C4-2B (cell line): ENCODE data around the gene PDGFRA.

Experiments used
- H3K27ac ChIP-seq: fragments of 450-650 bp; 2 replicates; pipeline ENCODE4 v1.5.1; 2017
- CTCF ChIP-seq: fragments of 450-650 bp; conservative IDR thresholded peaks from 2 replicates; pipeline ENCODE4 v1.5.1; 2017; ENCODE audit warnings: mild to moderate bottlenecking
- ZFX ChIP-seq: fragments of 450-650 bp; IDR thresholded peaks from 2 replicates; pipeline ENCODE4 v1.6.1; 2017

Gene PDGFRA

DNA sequence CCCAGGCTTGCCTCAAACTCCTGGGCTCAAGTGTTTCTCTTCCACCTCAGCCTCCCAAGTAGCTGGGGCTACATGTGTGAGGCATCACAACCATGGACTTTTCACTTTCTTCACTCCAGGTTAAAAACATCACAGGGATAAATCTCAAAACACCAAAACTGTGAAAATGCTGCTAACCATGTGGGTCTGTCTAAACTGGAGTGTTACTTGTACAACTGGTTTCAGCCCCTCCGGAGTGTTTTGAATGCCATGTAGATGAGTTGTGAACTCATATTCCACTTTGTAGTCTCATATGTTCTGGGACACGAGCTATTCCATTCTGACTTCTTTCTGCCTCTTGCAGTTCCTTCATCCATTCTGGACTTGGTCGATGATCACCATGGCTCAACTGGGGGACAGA is 43.0 kb downstream of the PDGFRA start:
- no peak for TF ChIP-seq CTCF
- TF ChIP-seq ZFX, result no peak
- H3K27ac ChIP-seq, result no peak overlapping the region

GRCh38 chr4:54274264-54274663 is 45.2 kb downstream of the PDGFRA start:
- H3K27ac ChIP-seq, result no peak overlapping the region
- TF ChIP-seq ZFX (no peak), CTCF (no peak)

DNA sequence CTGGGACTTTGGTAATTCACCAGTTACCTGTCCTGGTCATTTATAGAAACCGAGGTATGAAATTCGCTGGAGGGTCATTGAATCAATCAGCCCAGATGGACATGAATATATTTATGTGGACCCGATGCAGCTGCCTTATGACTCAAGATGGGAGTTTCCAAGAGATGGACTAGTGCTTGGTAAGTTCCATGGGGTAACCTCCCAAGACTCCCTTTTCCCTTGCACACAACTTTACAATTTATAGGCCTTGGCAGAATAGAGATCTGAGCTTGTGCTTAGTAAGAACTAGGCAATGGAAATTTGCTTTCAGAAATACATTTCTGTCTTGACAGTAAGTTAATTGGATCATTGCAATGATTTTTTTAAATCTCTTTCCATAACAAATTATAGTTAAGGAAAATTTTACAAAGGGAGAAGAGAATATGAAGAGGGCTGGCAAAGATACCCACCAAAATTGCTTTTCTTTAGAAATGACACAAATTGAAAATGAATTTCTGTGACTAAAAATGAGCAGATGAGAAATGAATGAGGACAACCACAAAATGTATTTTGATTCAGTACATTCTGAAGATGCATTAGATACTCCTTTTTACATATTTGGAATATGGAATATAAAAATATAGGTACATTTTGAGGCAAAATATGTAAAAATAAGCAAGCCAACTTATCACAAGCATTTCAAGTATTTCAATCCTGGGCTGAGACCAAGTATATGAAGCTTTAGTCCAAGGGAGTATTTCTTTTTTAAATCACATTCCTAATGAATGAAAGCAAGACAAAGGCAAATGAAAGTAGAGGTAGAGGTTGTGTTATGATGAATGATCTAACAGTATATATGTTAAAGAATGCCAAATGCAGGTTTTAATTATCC is 45.9 kb downstream of the PDGFRA start:
- H3K27ac ChIP-seq, result no peak overlapping the region
- TF ChIP-seq CTCF (no peak), ZFX (no peak)

DNA sequence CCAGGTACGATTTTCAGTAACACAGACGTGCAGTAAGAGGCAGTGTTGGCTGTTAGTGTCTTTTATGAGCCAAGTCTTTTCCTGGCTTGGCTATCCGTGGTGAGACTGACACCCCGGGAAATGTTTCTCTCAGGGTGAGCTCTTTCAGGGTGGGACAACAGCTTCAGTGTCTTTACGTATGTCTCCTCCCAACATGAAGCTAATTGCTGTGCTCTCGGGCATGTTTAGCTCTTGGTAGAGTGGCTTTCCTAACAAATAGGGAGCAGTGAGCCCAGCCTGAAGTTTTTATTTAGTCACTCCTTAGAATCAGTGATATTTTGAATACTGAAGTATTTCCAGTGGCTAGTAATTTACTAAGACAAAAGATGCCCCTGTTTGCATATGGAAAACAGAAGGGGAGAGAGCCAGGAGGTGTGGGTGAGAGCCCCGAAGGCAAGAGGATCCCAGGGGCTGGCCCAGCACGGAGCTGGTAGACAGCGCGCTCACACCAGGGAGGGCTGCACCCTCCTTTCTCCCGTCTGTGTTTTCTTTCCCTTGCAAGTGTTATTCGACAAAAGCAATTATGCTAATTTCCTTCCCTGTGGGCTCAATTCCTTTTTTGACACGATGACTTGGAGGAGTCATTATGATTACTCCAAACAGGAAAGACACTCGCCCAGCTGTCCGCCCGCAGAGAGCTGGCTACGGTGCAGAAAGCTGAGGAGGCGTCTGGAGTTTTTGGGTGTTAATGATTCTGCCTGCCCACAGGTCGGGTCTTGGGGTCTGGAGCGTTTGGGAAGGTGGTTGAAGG is 47.7 kb downstream of the PDGFRA start:
- TF ChIP-seq CTCF (no peak), ZFX (no peak)
- H3K27ac ChIP-seq, result no peak overlapping the region

GRCh38 chr4:54277691-54278090 is 48.6 kb downstream of the PDGFRA start:
- TF ChIP-seq ZFX (no peak), CTCF (no peak)
- no peak overlapping the region for H3K27ac ChIP-seq

GRCh38 chr4:54278216-54278615 is 49.1 kb downstream of the PDGFRA start:
- TF ChIP-seq ZFX (no peak), CTCF (no peak)
- no peak overlapping the region for H3K27ac ChIP-seq
